22Rv1 (cell line): Measurements from ENCODE around the gene NID1.

Experiments used
- CTCF ChIP-seq: fragments of 450-650 bp; IDR thresholded peaks from 2 replicates; pipeline ENCODE4 v1.5.1; 2017; ENCODE audit warnings: mild to moderate bottlenecking
- ZFX ChIP-seq: fragments of 450-650 bp; IDR thresholded peaks from 2 replicates; pipeline ENCODE4 v1.6.1; 2017; ENCODE audit warnings: antibody characterized with exemption, borderline replicate concordance

- no peak for TF ChIP-seq CTCF
- TF ChIP-seq ZFX = no peak
Observed at GRCh38 chr1:236079703-236080102, 14.8 kb upstream of the NID1 start.
